ENCODE results near the gene DRAP1.
"Not testable (repeated sequence)": the region's sequence is repeated elsewhere in the genome, so short reads cannot be mapped to it uniquely, and the experiment has no call there.

DRAP1 gene

DNA sequence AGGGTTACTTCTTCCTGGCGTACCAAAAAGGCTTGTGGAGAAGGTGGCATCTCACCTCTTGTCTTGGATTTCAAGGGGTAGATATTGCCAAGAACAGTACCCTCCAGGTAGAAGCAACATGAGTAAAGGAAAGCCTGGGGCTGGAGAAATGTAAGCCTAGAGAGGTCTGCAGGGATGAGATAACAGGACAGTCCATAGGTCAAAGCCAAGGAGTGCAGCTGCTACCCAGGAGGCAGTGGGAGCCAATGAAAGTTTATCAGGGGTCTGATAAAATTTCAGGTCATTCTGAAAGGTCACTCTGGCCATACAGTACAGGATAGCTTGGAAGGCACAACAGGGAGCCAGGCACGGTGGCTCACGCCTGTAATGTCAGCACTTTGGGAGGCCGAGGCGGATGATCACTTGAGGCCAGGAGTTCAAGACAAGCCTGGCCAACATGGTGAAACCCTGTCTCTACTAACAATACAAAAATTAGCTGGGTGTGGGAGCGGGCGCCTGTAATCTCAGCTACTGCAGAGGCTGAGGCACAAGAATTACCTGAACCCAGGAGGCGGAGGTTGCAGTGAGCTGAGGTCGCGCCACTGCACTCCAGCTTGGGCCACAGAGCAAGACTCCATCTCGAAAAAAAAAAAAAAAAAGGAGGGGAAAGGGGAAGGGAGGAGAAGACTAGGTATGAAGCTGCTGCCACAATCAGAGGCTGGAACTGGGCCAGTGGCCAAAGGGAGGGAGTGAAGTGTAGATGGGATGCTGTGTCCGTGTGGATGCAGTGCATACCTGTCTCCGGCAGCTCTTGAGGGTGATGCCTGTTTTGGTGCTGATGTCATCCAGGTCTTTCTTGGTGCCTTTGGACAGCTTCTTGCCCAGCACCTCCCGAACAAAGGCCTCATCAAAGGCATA, 32.2 kb upstream of the DRAP1 start:
- no peak for DNase-seq

GRCh38 chr11:65887723-65888162, 31.5 kb upstream of the DRAP1 start:
- DNase-seq, result no peak

DNA sequence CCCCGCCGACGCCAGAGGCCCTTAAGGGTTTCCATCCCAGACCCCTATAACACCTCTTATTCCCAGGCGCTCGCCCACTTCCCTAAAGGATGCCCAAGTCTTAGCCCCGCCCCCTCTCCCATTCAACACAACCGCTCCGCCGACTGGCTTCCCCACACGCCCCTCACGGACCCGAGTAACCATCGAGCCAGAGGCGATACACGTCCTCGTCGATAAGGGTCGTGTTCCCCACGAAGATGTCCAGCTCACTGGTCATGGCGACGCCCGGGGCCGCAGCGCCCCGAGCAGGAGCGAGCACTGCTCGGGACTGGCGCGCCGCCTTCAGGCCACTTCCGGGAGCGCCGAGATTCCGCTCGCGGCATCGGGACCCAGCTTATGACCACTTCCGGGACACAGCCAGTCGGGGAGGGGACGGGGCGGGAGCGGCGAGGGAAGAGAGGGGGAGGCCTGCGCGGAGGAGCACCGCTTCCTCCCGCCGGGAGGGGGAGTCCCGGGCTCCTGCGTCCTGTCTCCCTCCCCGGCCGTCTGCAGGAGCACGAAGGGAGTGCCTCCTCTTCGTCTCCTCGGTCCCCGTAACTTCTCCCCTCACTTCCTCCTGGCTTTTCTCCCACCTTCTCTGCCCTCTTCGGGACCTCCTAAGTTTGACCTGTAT, 30.9 kb upstream of the DRAP1 start, which contains the start of gene FIBP:
TSS of gene FIBP (minus strand) at position 309 of the 652 bp plus-strand sequence. CDS start at position 256, 53 bp downstream.
- DNase-seq, result peak; percentile 96

DNA sequence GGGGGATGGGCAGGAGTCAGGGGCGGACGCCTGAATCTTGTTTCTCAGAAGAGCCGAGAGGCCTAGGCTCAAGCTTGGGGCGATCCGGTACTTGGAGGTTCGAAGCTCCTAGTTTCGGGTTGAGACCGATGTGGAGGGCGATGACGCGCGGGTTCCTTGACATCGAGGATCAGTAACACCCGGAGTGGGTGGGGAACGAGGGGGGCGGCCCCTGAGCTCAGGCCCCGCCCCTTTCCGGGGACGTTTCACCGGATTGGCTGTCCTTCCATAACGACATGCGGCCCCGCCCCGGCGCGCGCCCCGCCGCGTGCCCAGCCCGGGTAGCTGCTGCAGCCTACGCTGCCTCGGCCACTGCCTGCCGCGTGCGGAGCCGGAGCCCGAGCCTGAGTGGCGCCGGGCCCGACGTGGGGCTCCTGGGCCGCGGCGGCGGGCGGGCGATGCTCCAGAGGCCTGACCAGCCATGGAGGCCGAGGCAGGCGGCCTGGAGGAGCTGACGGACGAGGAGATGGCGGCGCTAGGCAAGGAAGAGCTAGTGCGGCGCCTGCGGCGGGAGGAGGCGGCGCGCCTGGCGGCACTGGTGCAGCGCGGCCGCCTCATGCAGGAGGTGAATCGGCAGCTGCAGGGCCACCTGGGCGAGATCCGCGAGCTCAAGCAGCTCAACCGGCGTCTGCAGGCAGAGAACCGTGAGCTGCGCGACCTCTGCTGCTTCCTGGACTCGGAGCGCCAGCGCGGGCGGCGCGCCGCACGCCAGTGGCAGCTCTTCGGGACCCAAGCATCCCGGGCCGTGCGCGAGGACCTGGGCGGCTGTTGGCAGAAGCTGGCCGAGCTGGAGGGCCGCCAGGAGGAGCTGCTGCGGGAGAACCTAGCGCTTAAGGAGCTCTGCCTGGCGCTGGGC, 28.7 kb upstream of the DRAP1 start, which contains the start of gene CCDC85B:
TSS of gene CCDC85B (plus strand) at position 350 of the 895 bp plus-strand sequence. CDS start at position 461, 111 bp downstream.
- DNase-seq, result peak; percentile 98

- DNase-seq, result no peak
Measured at GRCh38 chr11:65891219-65892136, 27.7 kb upstream of the DRAP1 start.

DNA sequence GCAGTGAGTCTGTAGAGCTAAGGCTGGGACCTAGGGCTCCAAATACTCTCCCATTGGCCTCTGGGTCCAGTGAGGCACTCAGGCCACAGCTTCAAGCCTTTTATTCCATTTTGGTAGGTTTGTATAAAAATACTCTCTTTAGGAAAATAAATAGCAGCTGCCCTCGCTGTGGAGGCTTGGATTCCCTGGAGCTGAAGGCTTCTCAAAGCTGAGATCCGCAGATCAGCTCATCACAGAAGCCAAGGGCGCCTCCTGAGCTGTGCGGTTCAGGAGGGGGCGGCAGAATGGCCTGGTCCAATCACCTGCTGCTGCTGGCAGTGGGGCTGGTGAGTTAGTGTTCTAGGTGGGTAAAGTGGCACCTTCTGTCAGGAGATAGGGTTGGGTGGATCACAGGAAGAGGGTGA, 27.1 kb upstream of the DRAP1 start:
- not testable (repeated sequence) for DNase-seq

DNA sequence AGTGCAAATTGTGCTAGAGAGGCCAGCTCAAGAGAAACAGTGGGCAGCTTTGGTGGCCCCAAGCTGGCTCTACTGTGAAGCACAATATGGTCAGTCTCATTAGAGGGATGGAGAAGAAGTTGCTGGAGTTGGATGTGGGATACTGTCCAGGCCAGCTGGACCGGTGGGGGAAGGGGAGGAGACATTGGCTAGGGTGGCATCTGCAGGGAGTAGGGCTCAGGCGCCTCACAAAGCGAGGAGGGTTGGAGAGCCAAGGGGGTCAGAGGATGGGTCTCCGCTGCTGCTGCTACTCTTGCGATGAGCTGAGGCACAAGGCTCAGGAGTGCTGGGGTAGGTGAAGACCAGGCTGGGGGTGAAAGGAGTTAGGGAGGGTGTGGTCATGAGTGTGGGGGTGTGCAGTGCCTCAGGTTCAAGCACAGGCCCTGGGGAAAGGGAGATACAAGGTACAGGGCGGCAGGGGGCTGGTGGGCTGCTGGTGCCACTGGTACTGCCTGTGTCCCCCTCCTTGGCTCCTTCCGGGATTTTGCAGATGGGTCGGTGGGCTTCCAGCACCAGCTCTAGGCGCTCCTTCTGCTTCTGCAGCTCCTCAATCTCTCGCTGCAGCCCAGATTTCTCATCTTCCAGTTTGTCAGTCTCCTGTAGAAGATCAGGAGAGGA, 26.4 kb upstream of the DRAP1 start:
- no peak for DNase-seq

- DNase-seq, result peak; percentile 53
Measured at GRCh38 chr11:65894034-65894591, 25.1 kb upstream of the DRAP1 start.

DNA sequence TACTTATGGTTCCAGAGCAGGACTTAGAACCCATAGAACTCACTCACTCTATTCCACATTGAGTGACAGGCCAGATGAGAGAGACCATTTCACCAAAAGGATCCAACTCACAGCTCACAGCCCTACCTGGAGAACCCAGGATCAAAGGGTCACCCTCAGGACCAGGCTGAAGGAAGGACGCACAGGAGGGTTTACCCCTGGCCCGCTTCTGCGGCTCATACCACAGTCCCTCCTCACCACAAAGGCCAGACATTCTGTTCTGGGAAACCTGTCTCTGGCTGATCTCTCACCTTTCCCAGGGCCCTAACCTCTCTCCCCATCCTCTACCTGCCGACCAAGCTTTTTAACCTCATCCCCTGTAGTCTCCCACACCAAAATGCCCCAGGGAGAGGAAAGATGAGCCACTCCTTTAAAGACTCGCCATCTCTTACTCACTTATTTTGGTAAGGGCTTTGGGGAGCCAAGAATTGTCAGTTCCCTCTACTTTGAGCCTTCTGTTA, 23.7 kb upstream of the DRAP1 start:
- DNase-seq, result no peak

DNA sequence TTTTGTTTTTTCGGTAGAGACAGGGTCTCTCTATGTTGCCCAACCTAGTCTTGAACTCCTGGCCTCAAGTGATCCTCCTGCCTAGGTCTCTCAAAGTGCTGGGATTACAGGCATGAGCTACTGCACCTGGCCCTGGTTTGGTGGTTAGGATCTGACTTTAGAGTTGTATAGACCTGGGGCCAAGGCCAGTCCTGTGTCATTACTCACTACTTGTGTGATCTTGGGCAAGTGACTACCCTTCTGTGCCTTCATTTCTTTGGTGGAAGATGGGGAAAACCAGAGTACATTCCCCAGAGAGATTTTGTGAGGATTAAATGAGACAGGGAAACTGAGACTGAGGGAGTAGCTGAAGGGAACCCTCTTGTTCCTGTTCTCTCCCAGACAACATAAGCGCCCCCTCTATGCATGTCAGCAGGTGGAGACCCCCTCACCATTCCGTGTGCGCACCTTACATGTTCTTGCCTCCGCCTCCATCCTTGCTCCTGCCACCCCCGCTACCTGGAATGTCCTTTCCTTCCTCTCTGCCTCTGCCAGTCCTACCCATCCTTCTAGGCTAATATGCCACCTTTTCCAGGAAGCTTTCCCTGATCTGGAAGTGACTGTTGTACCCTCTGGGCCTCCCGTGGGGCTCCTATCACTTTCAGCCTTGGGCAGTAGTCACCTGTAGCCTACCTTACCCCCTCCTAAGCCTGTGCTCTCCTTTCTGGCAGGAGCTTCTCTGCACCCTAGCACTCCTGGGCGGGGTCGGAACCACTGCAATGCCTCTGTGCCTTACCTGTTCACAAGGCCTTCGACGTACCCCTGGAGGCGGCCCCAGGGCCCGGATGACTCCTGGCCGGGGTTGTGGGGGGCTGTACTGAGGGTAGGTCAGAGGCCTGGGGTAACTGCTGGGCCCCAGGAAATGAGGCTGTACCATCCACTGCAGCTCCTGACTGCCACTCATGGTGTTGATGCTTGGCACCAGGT, 22.9 kb upstream of the DRAP1 start:
- no peak for DNase-seq

GRCh38 chr11:65897020-65897471, 22.2 kb upstream of the DRAP1 start:
- no peak for DNase-seq

DNA sequence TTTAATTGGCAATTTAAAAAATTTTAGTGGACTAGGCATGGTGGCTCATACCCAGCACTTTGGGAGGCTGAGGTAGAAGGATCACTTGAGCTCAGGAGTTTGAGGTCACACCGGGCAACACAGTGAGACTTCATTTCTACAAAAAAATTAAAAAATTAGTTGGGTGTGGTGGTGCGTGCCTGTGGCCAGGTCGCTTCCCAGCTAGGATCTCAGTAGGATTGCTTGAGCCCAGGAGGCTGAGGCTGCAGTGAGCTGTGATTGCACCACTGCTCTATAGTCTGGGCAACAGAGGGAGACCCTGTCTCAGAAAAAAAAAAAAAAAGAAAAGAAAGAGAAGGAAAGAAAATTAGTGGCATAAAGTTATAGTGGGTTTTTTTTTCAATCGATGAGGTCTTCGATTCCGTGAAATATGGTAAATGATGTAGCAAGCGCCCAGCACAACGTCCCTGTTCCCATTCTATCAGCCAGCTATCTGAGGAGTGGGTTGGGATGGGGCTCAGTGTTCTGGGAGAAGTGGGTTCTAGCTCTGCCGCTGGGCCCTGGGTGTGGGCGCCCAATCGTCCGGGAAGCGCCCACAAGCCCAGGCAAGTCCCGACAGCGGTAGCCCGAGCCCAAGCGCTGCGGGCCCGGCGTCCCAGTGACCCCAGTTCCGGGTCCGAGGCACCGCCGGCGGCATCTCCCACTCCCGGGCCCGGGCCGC, 20.4 kb upstream of the DRAP1 start:
- no peak for DNase-seq

DNA sequence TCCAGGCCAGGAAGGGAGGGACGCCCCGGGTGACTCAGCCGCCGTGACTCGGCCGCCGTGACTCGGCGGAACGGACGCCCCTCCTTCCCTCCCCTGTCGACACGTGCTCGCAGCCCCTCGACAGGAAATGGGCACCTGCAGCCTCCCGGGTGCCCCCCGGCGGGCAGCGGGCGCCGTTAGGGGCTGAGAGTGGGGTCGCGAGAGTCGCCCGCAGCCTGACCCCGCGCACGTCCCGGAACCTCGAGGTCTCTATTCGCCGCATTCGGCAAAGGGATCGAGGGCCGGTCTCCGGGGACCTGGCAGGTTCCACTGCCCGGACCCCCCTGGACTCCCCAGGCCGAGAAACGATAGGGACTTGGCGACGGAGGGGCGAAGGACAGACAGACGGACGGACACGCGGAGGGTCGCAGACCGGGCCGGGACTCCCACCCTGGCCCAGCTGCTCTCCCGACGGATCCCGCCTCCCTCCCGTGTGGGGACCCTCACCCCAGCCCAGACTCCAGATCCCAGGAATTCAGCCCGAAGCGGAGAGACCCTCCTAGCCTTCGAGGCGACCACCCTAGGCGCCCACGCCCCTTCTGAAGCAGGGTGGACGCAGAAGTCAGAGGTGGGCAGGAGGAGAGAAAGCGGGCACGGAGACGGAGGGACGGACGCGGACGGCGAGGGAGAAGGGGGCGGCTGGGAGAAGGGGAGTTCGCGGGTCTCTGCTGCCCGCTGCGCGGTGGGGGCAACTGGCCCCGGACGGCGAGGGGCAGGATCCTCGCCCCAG, 19.7 kb upstream of the DRAP1 start:
- DNase-seq, result peak; percentile 66

DNA sequence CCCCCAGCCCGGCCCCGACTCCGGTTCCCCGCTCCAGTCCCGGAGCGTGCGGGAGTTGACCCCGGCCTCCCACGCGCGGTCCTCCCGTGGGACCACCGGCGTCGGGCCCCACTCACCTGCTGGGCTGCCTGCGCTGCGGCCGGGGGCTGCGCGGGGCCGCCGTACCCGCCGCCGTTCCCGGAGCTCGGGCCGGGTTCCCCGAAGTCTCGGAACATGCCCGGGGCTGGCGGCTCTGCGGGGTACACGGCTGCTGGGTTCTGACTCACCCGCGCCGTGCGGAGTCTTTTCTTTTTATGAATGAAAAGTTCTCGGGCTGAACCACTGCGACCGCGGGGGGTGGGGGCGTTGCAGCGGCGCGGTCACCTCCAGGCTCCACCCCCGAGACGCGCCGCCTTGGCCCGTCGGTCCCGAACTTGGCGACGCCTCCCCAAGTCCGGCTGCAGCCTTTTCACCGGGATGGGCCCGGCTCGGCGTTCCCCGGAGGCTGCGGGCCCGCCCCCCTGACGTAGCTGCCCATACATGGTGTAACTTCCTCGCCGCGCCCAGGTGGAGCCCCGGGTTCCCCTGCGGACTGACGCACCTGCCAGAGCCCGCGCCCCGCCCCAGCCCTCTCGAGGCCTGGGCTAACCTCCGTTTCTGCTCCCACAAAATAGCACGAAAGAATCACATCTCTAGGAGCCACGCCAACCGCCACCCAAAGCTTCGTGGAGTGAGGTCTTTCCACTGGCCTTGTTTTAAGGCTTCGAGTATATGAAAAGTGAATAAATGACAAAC, 18.9 kb upstream of the DRAP1 start, which contains the start of gene FOSL1:
TSS of gene FOSL1 (minus strand) at position 264 of the 774 bp plus-strand sequence. CDS start at position 215, 49 bp downstream.
- DNase-seq, result peak; percentile 98

DNA sequence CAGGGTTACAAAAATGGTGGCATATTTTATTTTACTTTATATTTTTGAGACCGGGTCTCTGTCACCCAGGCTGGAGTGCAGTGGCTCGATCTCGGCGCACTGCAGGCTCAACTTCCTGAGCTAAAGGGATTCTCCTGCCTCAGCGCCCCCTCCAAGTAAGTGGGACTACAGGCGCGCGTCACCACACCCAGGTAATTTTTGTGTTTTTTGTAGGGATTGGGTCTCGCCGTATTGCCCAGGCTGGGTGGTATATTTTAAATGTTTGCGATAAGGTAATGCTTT, 18.4 kb upstream of the DRAP1 start:
- DNase-seq, result no peak

DNA sequence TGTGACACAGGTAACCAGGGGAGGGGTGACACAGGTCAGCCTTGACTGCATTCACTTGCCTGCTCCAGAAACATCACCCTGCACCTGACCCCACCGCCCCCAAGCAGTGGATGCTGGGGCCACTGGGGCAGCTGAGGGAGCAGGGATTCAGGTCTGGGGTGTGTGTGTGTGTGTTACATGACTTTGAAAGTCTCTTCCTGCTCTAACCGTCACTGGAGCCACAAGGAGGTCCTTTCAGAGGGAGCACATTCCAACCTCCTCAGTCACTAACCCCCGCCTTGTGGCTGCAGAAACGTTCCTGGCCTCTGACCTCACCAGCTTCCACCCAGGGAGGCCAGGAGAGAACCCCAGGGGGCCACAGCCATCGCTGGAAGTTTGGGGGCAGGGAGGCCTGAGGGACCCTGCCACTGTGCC, 16.2 kb upstream of the DRAP1 start:
- DNase-seq, result no peak

DNA sequence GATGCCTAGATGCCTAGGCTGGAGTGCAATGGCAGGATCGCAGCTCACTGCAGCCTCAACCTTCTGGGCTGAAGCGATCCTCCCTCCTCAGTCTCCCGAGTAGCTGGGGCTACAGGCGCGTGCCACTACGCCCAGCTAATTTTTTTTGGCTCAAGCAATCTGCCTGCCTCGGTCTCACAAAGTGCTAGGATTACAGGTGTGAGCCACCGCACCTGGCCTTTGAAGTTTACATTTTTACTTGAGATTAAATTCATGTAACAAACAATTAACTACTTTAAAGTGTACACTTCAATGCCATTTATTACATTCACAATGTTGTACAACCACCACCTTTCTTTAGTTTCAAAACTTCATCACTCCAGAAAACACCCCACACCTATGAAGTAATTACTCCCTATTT, 15.5 kb upstream of the DRAP1 start:
- no peak for DNase-seq
